Keratinocyte (primary cell): ENCODE measurements around the gene BMP7.

ENCODE experiments used
- EZH2 ChIP-seq: IDR thresholded peaks from one replicate; pipeline ENCODE4 v1.6.1; 2012; ENCODE audit warnings: inconsistent platforms, mild to moderate bottlenecking, low read length, moderate library complexity
- TF ChIP-seq, protein P1 (sequence below), 3 experiments: IDR thresholded peaks in 1 of 3; conservative IDR thresholded peaks in 1 of 3; optimal IDR thresholded peaks in 1 of 3; 2 replicates in 2 of 3; 3 replicates in 1 of 3; pipeline versions ENCODE3 to v1.5.1; 2011; ENCODE audit warnings: low read length in 3 of 3, mild to moderate bottlenecking in 3 of 3, moderate library complexity in 2 of 3, control low read depth in 1 of 3, inconsistent platforms in 1 of 3; ENCODE audit not compliant: insufficient read depth in 2 of 3; ENCODE audit errors: extremely low read depth in 1 of 3

GRCh38 chr20:57179265-57179664, 87.2 kb downstream of the BMP7 start:
- TF ChIP-seq EZH2, result no peak
- TF ChIP-seq, protein P1, sequence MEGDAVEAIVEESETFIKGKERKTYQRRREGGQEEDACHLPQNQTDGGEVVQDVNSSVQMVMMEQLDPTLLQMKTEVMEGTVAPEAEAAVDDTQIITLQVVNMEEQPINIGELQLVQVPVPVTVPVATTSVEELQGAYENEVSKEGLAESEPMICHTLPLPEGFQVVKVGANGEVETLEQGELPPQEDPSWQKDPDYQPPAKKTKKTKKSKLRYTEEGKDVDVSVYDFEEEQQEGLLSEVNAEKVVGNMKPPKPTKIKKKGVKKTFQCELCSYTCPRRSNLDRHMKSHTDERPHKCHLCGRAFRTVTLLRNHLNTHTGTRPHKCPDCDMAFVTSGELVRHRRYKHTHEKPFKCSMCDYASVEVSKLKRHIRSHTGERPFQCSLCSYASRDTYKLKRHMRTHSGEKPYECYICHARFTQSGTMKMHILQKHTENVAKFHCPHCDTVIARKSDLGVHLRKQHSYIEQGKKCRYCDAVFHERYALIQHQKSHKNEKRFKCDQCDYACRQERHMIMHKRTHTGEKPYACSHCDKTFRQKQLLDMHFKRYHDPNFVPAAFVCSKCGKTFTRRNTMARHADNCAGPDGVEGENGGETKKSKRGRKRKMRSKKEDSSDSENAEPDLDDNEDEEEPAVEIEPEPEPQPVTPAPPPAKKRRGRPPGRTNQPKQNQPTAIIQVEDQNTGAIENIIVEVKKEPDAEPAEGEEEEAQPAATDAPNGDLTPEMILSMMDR (optimal IDR thresholded peaks at IDR 0.05 in 1 of 3, IDR thresholded peaks at IDR 0.05 in 1 of 3, conservative IDR thresholded peaks at IDR 0.05 in 1 of 3; ENCODE audit: extremely low read depth in 1 of 3, insufficient read depth in 2 of 3, low read length in 3 of 3), result no peak
